B cell (primary cell): ENCODE measurements around the gene FUCA1. TPM values are rescaled to one million over a fixed set of nuclear protein-coding genes. Genes with fewer than 3 reads are reported as not detected.

Source experiments
- ATAC-seq: fragments of 200-7000 bp; cut with Tn5 transposase; one replicate; pipeline ENCODE4 v1.10.0; 2021; ENCODE audit warnings: low read depth, mild to moderate bottlenecking, moderate number of reproducible peaks, moderate library complexity
- CTCF ChIA-PET: fragments of 350-600 bp; sonication (Branson Sonifier 250); formaldehyde crosslinking; loops from one replicate; lab custom pipeline; 2021; ENCODE audit warnings: antibody characterized with exemption, inconsistent platforms; lab: Charles Lee
- POLR2A ChIA-PET: fragments of 350-600 bp; sonication (Branson Sonifier 250); formaldehyde crosslinking; loops from one replicate; lab custom pipeline; 2021; ENCODE audit warnings: antibody characterized with exemption; lab: Charles Lee
- DNase-seq: peaks from one replicate; pipeline ENCODE4 v3.0.0; 2013
- H2AFZ ChIP-seq: 2 replicates; pipeline ENCODE4 v1.6.1; 2012; ENCODE audit warnings: mild to moderate bottlenecking, low read depth, low read length; ENCODE audit not compliant: insufficient read depth, poor library complexity, severe bottlenecking
- H3K27ac ChIP-seq, 2 donors: 1 replicate in 1 of 2; 2 replicates in 1 of 2; pipeline ENCODE4 v1.5.1; 2012 to 2013; ENCODE audit warnings: low read length in 2 of 2, mild to moderate bottlenecking in 2 of 2, moderate library complexity in 1 of 2
- H3K27me3 ChIP-seq, 4 experiments: fragments of 200-600 bp in 1 of 4; sonication (generic) in 1 of 4; replicated peaks in 1 of 4; 1 replicate in 2 of 4; 2 replicates in 2 of 4; pipeline versions ENCODE4 v1.6.1 to v1.7.0; 2013 to 2016; ENCODE audit warnings: low read length in 3 of 4, mild to moderate bottlenecking in 2 of 4, mixed read lengths in 1 of 4, moderate library complexity in 1 of 4; ENCODE audit not compliant: insufficient read depth in 4 of 4, control insufficient read depth in 3 of 4; ENCODE audit errors: control extremely low read depth in 1 of 4
- H3K36me3 ChIP-seq, 2 experiments: replicated peaks in 1 of 2; 1 replicate in 1 of 2; 2 replicates in 1 of 2; pipeline versions ENCODE4 v1.6.1 to v1.7.1; 2013; ENCODE audit warnings: low read length in 1 of 2; ENCODE audit not compliant: insufficient read depth in 2 of 2, control insufficient read depth in 1 of 2; ENCODE audit errors: control extremely low read depth in 1 of 2, extremely low read depth in 1 of 2
- H3K4me1 ChIP-seq, 2 donors: fragments of 200-600 bp in 1 of 2; sonication (generic) in 1 of 2; 1 replicate in 1 of 2; 2 replicates in 1 of 2; pipeline versions ENCODE4 v1.5.1 to v1.6.1; 2013 to 2017; ENCODE audit warnings: low read length in 2 of 2; ENCODE audit not compliant: control insufficient read depth in 2 of 2, insufficient read depth in 2 of 2
- H3K4me2 ChIP-seq: replicated peaks from 2 replicates; pipeline ENCODE3; 2012; ENCODE audit warnings: mild to moderate bottlenecking, low read depth, low read length; ENCODE audit not compliant: poor library complexity, severe bottlenecking
- H3K4me3 ChIP-seq, 5 experiments: fragments of 200-600 bp in 1 of 5; sonication (generic) in 1 of 5; 1 replicate in 3 of 5; 2 replicates in 2 of 5; pipeline versions ENCODE4 v1.5.1 to v1.7.0; 2011 to 2016; ENCODE audit warnings: low read length in 4 of 5, mild to moderate bottlenecking in 4 of 5, low read depth in 2 of 5, control low read depth in 1 of 5, moderate library complexity in 1 of 5; ENCODE audit not compliant: insufficient read depth in 1 of 5; ENCODE audit errors: control extremely low read depth in 1 of 5, extremely low read depth in 1 of 5
- H3K79me2 ChIP-seq: fragments of 200-600 bp; sonication (generic); one replicate; pipeline ENCODE4 v1.6.0; 2016; ENCODE audit warnings: low read length; ENCODE audit not compliant: control insufficient read depth, insufficient read depth
- H3K9ac ChIP-seq: fragments of 200-600 bp; sonication (generic); 2 replicates; pipeline ENCODE4 v1.6.1; 2017; ENCODE audit warnings: mild to moderate bottlenecking, low read length, moderate library complexity
- H3K9me3 ChIP-seq, 3 donors: one replicate each; pipeline versions ENCODE4 v1.6.1 to v1.7.1; 2013; ENCODE audit warnings: low read length in 2 of 3; ENCODE audit not compliant: control insufficient read depth in 2 of 3, insufficient read depth in 1 of 3; ENCODE audit errors: control extremely low read depth in 1 of 3
- H4K20me1 ChIP-seq: 2 replicates; pipeline ENCODE4 v1.6.0; 2012; ENCODE audit warnings: mild to moderate bottlenecking, low read length; ENCODE audit not compliant: insufficient read depth, control insufficient read depth, poor library complexity, severe bottlenecking
- H3K27ac Mint-ChIP-seq: one replicate; pipeline ENCODE4 v1.8.0; 2021; ENCODE audit warnings: mixed read lengths
- H3K27me3 Mint-ChIP-seq: one replicate; pipeline ENCODE4 v1.8.0; 2021; ENCODE audit warnings: mixed read lengths
- H3K4me1 Mint-ChIP-seq: one replicate; pipeline ENCODE4 v1.8.0; 2021; ENCODE audit warnings: mixed read lengths
- H3K4me3 Mint-ChIP-seq: one replicate; pipeline ENCODE4 v1.8.0; 2021; ENCODE audit warnings: mixed read lengths
- H3K9me3 Mint-ChIP-seq: one replicate; pipeline ENCODE4 v1.8.0; 2022; ENCODE audit warnings: mixed read lengths; ENCODE audit not compliant: insufficient read depth
- EZH2 ChIP-seq: IDR thresholded peaks from 2 replicates; pipeline ENCODE4 v1.6.1; 2012; ENCODE audit warnings: borderline replicate concordance, low read depth, mild to moderate bottlenecking, moderate library complexity, low read length; ENCODE audit not compliant: insufficient read depth, poor library complexity, severe bottlenecking
- WGBS: methylation state at CpG from one replicate; pipeline ENCODE4 v1.1.5; 2013; ENCODE audit warnings: missing lambda C conversion rate; ENCODE audit not compliant: insufficient coverage; 5-methylcytosine and 5-hydroxymethylcytosine counted together
- intact Hi-C: fragments of 100-400 bp; cut with micrococcal nuclease; formaldehyde crosslinking; loops from one replicate; pipeline ENCODE4 v1.10.0; 2022
- polyA plus RNA-seq: library from polyadenylated mRNA; depleted of rRNA; stranded (reverse); fragments of >200 nt; gene quantifications from 2 replicates; pipeline ENCODE4 v1.2.3, GENCODE V29; 2012
- total RNA-seq, 2 donors: library from RNA; stranded (reverse); fragments of 120-200 nt in 1 of 2; gene quantifications; 1 replicate in 1 of 2; 2 replicates in 1 of 2; pipeline versions ENCODE4 v1.2.3 to v1.2.4, GENCODE V29; 2013 to 2022
- TF ChIP-seq, protein P1 (sequence below): fragments of 200-600 bp; IDR thresholded peaks from one replicate; pipeline ENCODE4 v1.8.0; 2022; ENCODE audit warnings: antibody characterized with exemption, mild to moderate bottlenecking

FUCA1 gene
- total and polyA plus RNA-seq, 2 donors (not counting 1 experiment from before 2014, with no cell fraction given): 8.0 to 19.3 TPM

DNA sequence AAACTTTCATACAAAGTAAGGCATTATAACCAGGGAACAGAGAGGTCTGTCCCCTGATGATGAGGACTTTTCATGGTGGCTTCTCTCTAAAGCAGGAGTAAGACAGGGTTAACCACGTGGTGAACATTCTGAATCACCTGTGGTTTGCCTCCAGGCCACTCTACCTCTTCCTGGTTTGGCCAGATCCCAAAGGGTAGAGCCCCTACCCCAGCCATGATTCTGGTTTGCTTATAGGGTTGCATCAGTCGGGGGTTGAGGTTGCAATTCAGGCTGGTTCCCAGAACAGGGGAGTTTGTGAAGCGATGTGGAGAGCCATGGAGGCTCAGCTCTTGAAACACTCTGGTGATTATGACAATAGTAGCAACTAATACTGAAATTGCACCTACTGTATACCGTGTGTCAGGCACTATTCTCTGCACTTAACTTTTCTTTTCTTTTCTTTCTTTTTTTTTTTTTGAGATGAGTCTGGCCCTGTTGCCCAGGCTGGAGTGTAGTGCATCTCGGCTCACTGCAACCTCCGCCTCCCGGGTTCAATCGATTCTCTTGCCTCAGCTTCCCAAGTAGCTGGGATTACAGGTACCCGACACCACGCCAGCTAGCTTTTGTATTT, 36.8 kb upstream of the FUCA1 start:
- ChIA-PET CTCF (interaction anchor here (0.9 to 2.7 kb wide), 4 partner anchors 9 to 94 kb away, joined by 3 to 21 read pairs (median 12); partner anchors contain the start of gene CNR2), POLR2A (interaction anchor here (0.6 to 2.0 kb wide), 5 partner anchors 16 to 352 kb away, joined by 3 to 8 read pairs (median 4); no protein-coding TSS in a partner anchor)
- peak overlapping the region; percentile 76 for H3K27ac Mint-ChIP-seq
- no peaks in the 10 kb centered on the region for H3K27me3 Mint-ChIP-seq
- H2AFZ ChIP-seq: no peak overlapping the region
- H3K4me1 ChIP-seq: peaks cover 87 to 95% of the 10 kb centered on the region in 2 donors
- 87% methylated on average over 4 of the region's 10 CpGs for WGBS
- H3K4me3 ChIP-seq: no peak overlapping the region
- peak overlapping the region; percentile 61 for H3K4me3 Mint-ChIP-seq
- DNase-seq (no peak), ATAC-seq (no peak)
- peaks cover 90% of the 10 kb centered on the region for H4K20me1 ChIP-seq
- no peaks in the 10 kb centered on the region for H3K9me3 ChIP-seq
- peaks cover 99% of the 10 kb centered on the region for H3K79me2 ChIP-seq
- intact Hi-C loops: no loop called here
- peak overlapping the region in 1 of 2 donors; percentile 41 for H3K27ac ChIP-seq
- TF ChIP-seq, protein P1, sequence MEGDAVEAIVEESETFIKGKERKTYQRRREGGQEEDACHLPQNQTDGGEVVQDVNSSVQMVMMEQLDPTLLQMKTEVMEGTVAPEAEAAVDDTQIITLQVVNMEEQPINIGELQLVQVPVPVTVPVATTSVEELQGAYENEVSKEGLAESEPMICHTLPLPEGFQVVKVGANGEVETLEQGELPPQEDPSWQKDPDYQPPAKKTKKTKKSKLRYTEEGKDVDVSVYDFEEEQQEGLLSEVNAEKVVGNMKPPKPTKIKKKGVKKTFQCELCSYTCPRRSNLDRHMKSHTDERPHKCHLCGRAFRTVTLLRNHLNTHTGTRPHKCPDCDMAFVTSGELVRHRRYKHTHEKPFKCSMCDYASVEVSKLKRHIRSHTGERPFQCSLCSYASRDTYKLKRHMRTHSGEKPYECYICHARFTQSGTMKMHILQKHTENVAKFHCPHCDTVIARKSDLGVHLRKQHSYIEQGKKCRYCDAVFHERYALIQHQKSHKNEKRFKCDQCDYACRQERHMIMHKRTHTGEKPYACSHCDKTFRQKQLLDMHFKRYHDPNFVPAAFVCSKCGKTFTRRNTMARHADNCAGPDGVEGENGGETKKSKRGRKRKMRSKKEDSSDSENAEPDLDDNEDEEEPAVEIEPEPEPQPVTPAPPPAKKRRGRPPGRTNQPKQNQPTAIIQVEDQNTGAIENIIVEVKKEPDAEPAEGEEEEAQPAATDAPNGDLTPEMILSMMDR: no peak
- no peak for TF ChIP-seq EZH2
- no peaks in the 10 kb centered on the region for H3K27me3 ChIP-seq
- no peaks in the 10 kb centered on the region for H3K9me3 Mint-ChIP-seq
- H3K4me1 Mint-ChIP-seq: peaks cover 85% of the 10 kb centered on the region
- H3K36me3 ChIP-seq: peaks cover 3 to 47% of the 10 kb centered on the region in 2 experiments
- no peak overlapping the region for H3K9ac ChIP-seq
- peak overlapping the region; percentile 53 for H3K4me2 ChIP-seq

DNA sequence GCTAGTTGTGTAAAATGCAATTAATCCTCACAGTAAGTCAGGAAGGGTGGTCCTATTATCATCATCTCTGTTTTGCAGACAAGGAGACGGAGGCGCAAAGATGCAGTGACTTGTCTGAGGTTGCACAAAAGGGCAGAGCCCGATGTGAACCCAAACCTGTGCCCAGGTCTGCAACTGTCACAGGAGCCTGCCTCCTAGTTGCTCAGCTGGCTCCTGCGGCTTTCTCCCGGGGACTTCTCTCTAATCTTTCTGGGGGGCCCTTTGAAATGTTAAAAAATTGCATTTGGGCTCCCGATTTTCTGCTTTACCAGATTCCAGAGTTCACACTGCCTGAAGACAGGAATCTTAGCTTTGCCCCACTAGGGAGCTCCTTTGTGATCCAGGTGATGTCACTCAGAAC, 35.7 kb upstream of the FUCA1 start:
- Mint-ChIP-seq H3K27me3 (no peaks in the 10 kb centered on the region), H3K4me1 (peaks cover 82% of the 10 kb centered on the region), H3K4me3 (peak overlapping the region; percentile 61), H3K9me3 (no peaks in the 10 kb centered on the region), H3K27ac (peak overlapping the region; percentile 62)
- no peak overlapping the region for H3K4me3 ChIP-seq
- H3K9me3 ChIP-seq: no peaks in the 10 kb centered on the region
- peaks cover 86 to 93% of the 10 kb centered on the region in 2 donors for H3K4me1 ChIP-seq
- H2AFZ ChIP-seq: no peak overlapping the region
- CTCF ChIA-PET: interaction anchor here (0.7 to 2.7 kb wide), 8 partner anchors 10 to 132 kb away, joined by 3 to 21 read pairs (median 4); partner anchors contain the start of gene CNR2
- no peak overlapping the region for H3K27ac ChIP-seq
- peaks cover 99% of the 10 kb centered on the region for H3K79me2 ChIP-seq
- WGBS: 93% methylated on average over 6 of the region's 6 CpGs
- TF ChIP-seq, protein P1: no peak
- no peak for TF ChIP-seq EZH2
- H3K4me2 ChIP-seq: peak overlapping the region; percentile 74
- H3K27me3 ChIP-seq: no peaks in the 10 kb centered on the region
- POLR2A ChIA-PET: interaction anchor here (0.6 to 2.0 kb wide), 12 partner anchors 9 to 372 kb away, joined by 3 to 13 read pairs (median 4); partner anchors contain the start of genes CNR2 and E2F2
- DNase-seq: no peak
- no peak for ATAC-seq
- H3K36me3 ChIP-seq: peaks cover 4 to 44% of the 10 kb centered on the region in 2 experiments
- peaks cover 89% of the 10 kb centered on the region for H4K20me1 ChIP-seq
- no peak overlapping the region for H3K9ac ChIP-seq
- intact Hi-C loops: no loop called here
